M059J (cell line): ENCODE data around the gene ETS2. TPM values are rescaled to one million over a fixed set of nuclear protein-coding genes. Genes with fewer than 3 reads are reported as not detected.

ENCODE experiments used
- DNase-seq: peaks from one replicate; pipeline ENCODE4 v3.0.0-alpha.2; 2012; ENCODE audit warnings: low read depth
- total RNA-seq: library from RNA; depleted of rRNA; stranded (reverse); fragments of >200 nt; shearing (Covaris generic); gene quantifications from 2 replicates; pipeline ENCODE4 v1.2.3, GENCODE V29; 2014; rRNA removed

ETS2 gene
- 27.9 and 37.8 TPM in 2 replicates for total RNA-seq

GRCh38 chr21:38805328-38806152, at the start of gene ETS2:
Gene ETS2 (plus strand): TSS chr21:38805929. CDS start chr21:38810035, 4,106 bp downstream.
- peak; percentile 94 for DNase-seq

GRCh38 chr21:38756746-38757145, 49.0 kb upstream of the ETS2 start:
- peak; percentile 90 for DNase-seq

GRCh38 chr21:38758501-38759214, 47.1 kb upstream of the ETS2 start:
- DNase-seq = no peak

GRCh38 chr21:38759413-38759812, 46.3 kb upstream of the ETS2 start:
- no peak for DNase-seq

- no peak for DNase-seq
Observed at GRCh38 chr21:38760017-38760761, 45.5 kb upstream of the ETS2 start.

GRCh38 chr21:38760762-38761155, 45.0 kb upstream of the ETS2 start:
- DNase-seq = no peak

GRCh38 chr21:38761531-38761930, 44.2 kb upstream of the ETS2 start:
- DNase-seq = no peak

GRCh38 chr21:38765056-38765455, 40.7 kb upstream of the ETS2 start:
- no peak for DNase-seq

GRCh38 chr21:38766987-38767722, 38.6 kb upstream of the ETS2 start:
- DNase-seq = peak; percentile 73

GRCh38 chr21:38768471-38769063, 37.2 kb upstream of the ETS2 start:
- DNase-seq = peak; percentile 95

- peak; percentile 97 for DNase-seq
Observed at GRCh38 chr21:38769191-38769780, 36.4 kb upstream of the ETS2 start.

GRCh38 chr21:38770660-38771059, 35.1 kb upstream of the ETS2 start:
- no peak for DNase-seq

GRCh38 chr21:38771536-38771935, 34.2 kb upstream of the ETS2 start:
- DNase-seq = peak; percentile 37

GRCh38 chr21:38772646-38773045, 33.1 kb upstream of the ETS2 start:
- DNase-seq = no peak

GRCh38 chr21:38773099-38774061, 32.3 kb upstream of the ETS2 start:
- DNase-seq = peak; percentile 97

GRCh38 chr21:38774152-38774551, 31.6 kb upstream of the ETS2 start:
- no peak for DNase-seq

- DNase-seq = no peak
Observed at GRCh38 chr21:38774586-38775285, 31.0 kb upstream of the ETS2 start.

GRCh38 chr21:38775733-38776132, 30.0 kb upstream of the ETS2 start:
- DNase-seq = peak; percentile 35

GRCh38 chr21:38777015-38777414, 28.7 kb upstream of the ETS2 start:
- DNase-seq = no peak
